ENCODE data around the gene COX5B. TPM values are rescaled to one million over a fixed set of nuclear protein-coding genes. Genes with fewer than 3 reads are reported as not detected.
A peak's percentile ranks its signal among the peaks of the same experiment; 100 is the strongest.

COX5B gene
- total and polyA plus RNA-seq, 9 of the 15 experiments (the other 6 are each of a cell fraction or from before 2014, with no cell fraction given): 154 to 1,424 (median 487) TPM

GRCh38 chr2:97645695-97646629, at the start of gene COX5B (continued):
- TF ChIP-seq NFXL1 (CRISPR knock-in tag; IDR thresholded peaks at IDR 0.05): no peak
- no peak for TF ChIP-seq KHSRP (IDR thresholded peaks at IDR 0.05)
- 0 out of 4 replicates have a peak, but pooled peaks of 1 of the 2 experiments have one; percentile 15 for TF ChIP-seq KDM4B (IDR thresholded peaks at IDR 0.05; ENCODE audit: borderline replicate concordance in 2 of 2, low read depth in 1 of 2)
- TF ChIP-seq ZNF57 (CRISPR knock-in tag; IDR thresholded peaks at IDR 0.05): no peak
- no peak for TF ChIP-seq NCOA2 (IDR thresholded peaks at IDR 0.05; ENCODE audit: partially characterized antibody in 2 of 2)
- TF ChIP-seq MAFG (tag; conservative IDR thresholded peaks at IDR 0.05): no peak
- TF ChIP-seq PRPF4 (IDR thresholded peaks at IDR 0.05; ENCODE audit: insufficient read depth, low read depth, low read length, poor library complexity, severe bottlenecking): no peak
- peak in 1 of 3 experiments; percentile 94; a peak in 2 of 6 replicates for TF ChIP-seq ZBTB11 (CRISPR knock-in tag; IDR thresholded peaks at IDR 0.05)
- TF ChIP-seq ZNF23 (CRISPR knock-in tag; IDR thresholded peaks at IDR 0.05): no peak
- TF ChIP-seq C11orf30 (IDR thresholded peaks at IDR 0.05; ENCODE audit: low read depth): no peak; the same call in 1 of the 2 replicates
- TF ChIP-seq KLF13 (tag; IDR thresholded peaks at IDR 0.05; ENCODE audit: borderline replicate concordance, low read depth): peak; percentile 66; the same call in 1 of the 2 replicates
- no peak for TF ChIP-seq NUFIP1 (IDR thresholded peaks at IDR 0.05; ENCODE audit: partially characterized antibody)
- TF ChIP-seq MXD1 (CRISPR knock-in tag; IDR thresholded peaks at IDR 0.05; ENCODE audit: borderline replicate concordance, poor library complexity, severe bottlenecking): no peak
- no peak for TF ChIP-seq CREB5 (CRISPR knock-in tag; IDR thresholded peaks at IDR 0.05)
- 0 out of 2 replicates have a peak, but pooled peaks have one; percentile 19 for TF ChIP-seq ARID1B (IDR thresholded peaks at IDR 0.05)
- 0 out of 2 replicates have a peak, but pooled peaks have one; percentile 20 for TF ChIP-seq HES1 (IDR thresholded peaks at IDR 0.05; ENCODE audit: low read depth)
- 0 out of 2 replicates have a peak, but pooled peaks have one; percentile 20 for TF ChIP-seq BCOR (IDR thresholded peaks at IDR 0.05)
- TF ChIP-seq GTF2F1 (IDR thresholded peaks at IDR 0.05; ENCODE audit: low read depth, low read length): peak; percentile 87
- TF ChIP-seq TAF9B (IDR thresholded peaks at IDR 0.05; ENCODE audit: partially characterized antibody): peak; percentile 89
- peak; percentile 97 for TF ChIP-seq NRF1 (conservative IDR thresholded peaks at IDR 0.05 in 1 of 2, IDR thresholded peaks at IDR 0.05 in 1 of 2)
- peak; percentile 87; the same call in 1 of the 2 replicates for TF ChIP-seq PML (IDR thresholded peaks at IDR 0.05; ENCODE audit: low read length)

Measured in K562 (cell line).